Measurements from ENCODE around the gene COL25A1.
"Not testable (repeated sequence)": the region's sequence is repeated elsewhere in the genome, so short reads cannot be mapped to it uniquely, and the experiment has no call there.

GRCh38 chr4:108869970-108870369 lies 432.5 kb downstream of the COL25A1 start:
- TF ChIP-seq CTCF (conservative IDR thresholded peaks at IDR 0.05); ZFX (IDR thresholded peaks at IDR 0.05): not testable (repeated sequence)
